Transverse colon (tissue), 3 donors: ENCODE measurements around the gene HPS3.

Experiments
- CTCF ChIP-seq, 5 experiments: fragments of 200-600 bp in 3 of 5; fragments of 450-650 bp in 2 of 5; sonication (generic) in 3 of 5; IDR thresholded peaks; 1 replicate in 2 of 5; 2 replicates in 3 of 5; pipeline ENCODE4 v1.5.1; 2016 to 2017; ENCODE audit warnings: antibody characterized with exemption in 5 of 5, inconsistent platforms in 3 of 5, mild to moderate bottlenecking in 2 of 5, moderate library complexity in 1 of 5
- EP300 ChIP-seq: sonication (generic); formaldehyde crosslinking; IDR thresholded peaks from one replicate; pipeline ENCODE4 v1.6.1; 2017; ENCODE audit warnings: antibody characterized with exemption, low read depth
- POLR2A ChIP-seq: fragments of 450-650 bp; IDR thresholded peaks from one replicate; pipeline ENCODE4 v1.6.1; 2016; ENCODE audit warnings: antibody characterized with exemption, mild to moderate bottlenecking, moderate library complexity

- TF ChIP-seq CTCF (IDR thresholded peaks at IDR 0.05), result no peak
- no peak for TF ChIP-seq POLR2A
- no peak for TF ChIP-seq EP300
These were observed 14.3 kb upstream of the HPS3 start for GRCh38 chr3:149115114-149115513.
